Fibroblast of skin of left quadriceps (primary cell): ENCODE results near the gene NUP93.
A peak's percentile ranks its signal among the peaks of the same experiment; 100 is the strongest.
"Not testable (repeated sequence)": the region's sequence is repeated elsewhere in the genome, so short reads cannot be mapped to it uniquely, and the experiment has no call there.

ENCODE experiments used
- DNase-seq, 2 experiments: peaks; one replicate each; pipeline ENCODE4 v3.0.0-alpha.2; 2013; ENCODE audit warnings: low read depth in 2 of 2

Gene NUP93

DNA sequence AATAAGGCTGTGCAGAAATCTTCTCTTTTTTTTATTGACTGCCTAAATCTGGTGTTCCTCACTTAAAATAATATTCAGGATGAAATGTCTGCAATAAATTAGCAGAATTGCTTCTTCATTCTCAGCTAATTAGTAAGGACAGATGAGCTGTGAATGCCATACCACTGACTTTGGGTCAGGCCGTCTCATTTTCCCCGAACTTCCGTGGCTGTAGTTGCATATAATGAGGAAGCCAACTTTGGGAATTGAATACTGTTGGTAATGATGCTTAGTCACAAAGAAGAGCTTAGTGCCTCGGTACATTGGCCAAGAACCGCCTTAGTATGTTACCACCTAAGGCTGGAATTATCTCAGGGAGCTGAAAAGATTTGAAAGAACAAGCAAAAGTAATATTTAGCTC is 47.6 kb downstream of the NUP93 start:
- DNase-seq: peak in 1 of 2 experiments; percentile 17

DNA sequence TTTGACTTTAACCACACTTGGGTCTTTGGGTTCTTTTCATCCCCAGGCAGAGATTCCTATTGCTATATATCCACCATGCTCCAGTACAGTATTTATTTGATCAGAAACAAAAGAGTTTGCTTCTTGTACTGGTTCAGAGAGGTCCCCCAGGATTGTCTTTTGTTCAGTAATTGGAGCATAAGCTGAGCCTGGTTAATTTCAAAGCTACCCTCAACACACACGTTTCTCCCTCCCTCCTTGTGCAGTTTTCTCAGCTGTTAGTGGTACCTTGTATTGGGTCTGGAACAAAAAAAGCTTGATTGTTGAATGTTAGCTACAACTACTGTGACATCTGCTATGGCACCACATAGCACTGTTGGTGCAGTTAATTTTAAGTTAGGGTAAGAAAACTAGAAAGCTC is 50.0 kb downstream of the NUP93 start:
- no peak for DNase-seq

GRCh38 chr16:56780646-56781045 is 50.7 kb downstream of the NUP93 start:
- DNase-seq: no peak

- no peak for DNase-seq
Measured at GRCh38 chr16:56781528-56781961, 51.6 kb downstream of the NUP93 start.

DNA sequence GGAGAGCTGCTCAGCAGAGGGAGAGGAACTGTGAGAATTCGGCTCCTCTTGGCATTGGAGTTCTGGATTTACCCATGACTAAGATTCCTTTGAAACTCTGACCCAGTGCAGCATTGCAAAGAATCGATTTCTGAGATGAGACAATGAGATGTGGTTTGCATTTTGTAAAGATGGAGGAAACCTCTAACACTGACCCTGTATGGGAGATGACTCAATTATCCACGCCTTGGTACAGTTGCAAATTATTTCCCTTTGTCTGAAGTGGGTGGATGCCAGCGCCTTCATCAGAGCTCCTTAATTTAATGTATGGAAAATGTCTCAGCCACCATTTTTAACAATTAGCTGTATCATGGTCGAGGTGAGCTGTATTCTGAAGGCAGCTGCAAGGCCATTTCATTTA is 53.4 kb downstream of the NUP93 start:
- DNase-seq: no peak

GRCh38 chr16:56785317-56785716 is 55.4 kb downstream of the NUP93 start:
- DNase-seq: no peak

DNA sequence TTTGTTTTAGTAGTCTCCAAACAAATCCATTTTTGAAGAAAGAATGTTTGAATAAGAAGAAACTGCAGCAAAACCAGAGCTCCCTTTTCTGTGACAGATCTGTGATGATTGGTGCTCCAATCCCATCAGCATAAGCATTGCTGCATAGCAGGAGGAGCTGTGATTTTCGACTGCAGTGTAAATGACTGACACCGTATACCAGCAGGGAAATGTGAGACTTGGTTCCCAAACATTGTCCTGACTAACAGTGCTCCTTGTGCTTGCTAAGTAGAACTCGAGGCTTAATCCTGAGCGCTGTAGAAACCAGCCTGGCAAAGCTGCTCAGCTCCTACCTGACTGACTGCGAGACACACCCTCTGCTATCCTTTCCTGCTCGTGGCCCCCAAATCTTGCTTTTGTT is 57.2 kb downstream of the NUP93 start:
- DNase-seq: no peak

- DNase-seq: no peak
Measured at GRCh38 chr16:56788435-56788834, 58.5 kb downstream of the NUP93 start.

- no peak for DNase-seq
Measured at GRCh38 chr16:56789360-56789759, 59.4 kb downstream of the NUP93 start.

DNA sequence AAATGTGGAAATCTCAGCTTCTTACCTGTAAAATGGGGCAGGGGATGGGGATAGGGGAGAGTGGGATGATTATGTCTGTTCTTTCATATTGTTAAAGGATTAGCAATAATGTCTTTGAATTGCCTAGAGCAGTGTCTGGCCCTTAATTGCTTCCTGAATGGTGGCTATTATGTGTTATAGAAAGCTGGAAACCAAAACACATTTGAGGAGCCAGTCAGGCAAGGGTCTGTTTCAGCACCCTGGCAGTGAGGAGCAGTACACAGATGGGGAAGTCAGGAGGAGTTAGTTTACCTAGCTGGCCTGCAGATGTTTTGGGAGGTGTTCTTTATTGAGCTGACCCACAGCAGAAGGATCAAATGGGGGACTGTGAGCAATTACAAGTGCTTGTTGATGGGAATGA is 63.0 kb downstream of the NUP93 start:
- no peak for DNase-seq

DNA sequence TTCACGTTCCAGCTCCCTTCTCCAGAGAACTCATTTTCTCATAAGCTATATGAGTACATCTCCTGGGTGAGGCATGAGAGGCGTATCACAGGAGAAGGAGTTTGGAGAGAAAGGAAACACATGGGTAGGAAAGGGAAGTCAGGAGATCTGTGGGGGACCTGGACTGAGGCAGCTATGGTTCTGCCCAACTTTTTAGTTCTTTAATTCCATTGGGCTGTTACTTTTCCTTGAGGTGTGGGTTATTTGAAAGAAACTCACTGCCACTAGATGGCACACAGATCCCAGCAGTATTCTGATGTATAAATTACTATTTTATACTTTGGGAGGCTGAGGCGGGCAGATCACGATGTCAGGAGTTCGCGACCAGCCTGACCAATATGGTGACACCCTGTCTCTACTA is 63.6 kb downstream of the NUP93 start:
- no peak for DNase-seq

DNA sequence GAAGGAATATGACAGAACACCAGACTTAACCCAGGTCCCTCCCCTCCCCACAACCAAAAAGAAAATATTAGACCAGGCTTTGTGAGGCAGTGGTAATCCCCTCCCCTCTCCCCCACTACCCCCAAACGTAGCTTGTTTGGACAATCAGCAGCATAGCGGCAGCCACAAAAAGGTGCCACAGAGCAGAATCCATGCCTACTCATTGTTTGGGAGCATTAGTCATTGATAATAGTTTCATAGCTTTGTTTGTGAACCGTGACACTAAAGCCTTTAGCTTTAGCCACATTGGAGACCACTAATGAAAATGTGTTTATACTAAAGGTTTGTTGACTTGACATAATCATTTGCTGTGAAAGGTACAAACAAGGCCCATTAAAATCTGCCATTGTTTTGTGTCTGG is 65.1 kb downstream of the NUP93 start:
- DNase-seq: no peak

- not testable (repeated sequence) for DNase-seq
Measured at GRCh38 chr16:56797038-56797437, 67.1 kb downstream of the NUP93 start.

- DNase-seq: no peak
Measured at GRCh38 chr16:56797861-56798260, 67.9 kb downstream of the NUP93 start.

- DNase-seq: no peak
Measured at GRCh38 chr16:56798955-56799354, 69.0 kb downstream of the NUP93 start.

GRCh38 chr16:56800355-56800754 is 70.4 kb downstream of the NUP93 start:
- no peak for DNase-seq

DNA sequence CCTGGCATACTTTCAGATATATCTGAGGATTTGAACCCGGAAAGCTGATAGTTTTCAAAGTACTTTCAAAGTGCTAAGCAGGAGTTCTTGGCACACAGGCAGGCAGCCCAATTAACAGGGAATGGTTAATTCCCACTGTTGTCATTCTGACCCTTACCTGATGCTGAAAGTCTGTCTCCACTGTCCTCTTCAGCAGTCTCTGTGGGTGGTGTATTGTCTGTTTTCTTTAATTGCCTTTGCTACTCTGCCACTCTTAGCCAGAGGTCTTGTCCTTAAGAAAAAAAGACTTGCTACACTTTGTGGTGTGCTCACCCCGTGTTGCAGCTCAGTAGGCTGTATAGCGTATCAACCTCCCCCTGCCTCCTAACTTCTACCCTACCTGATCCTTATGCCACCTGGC is 71.8 kb downstream of the NUP93 start:
- DNase-seq: no peak

- peak; percentile 21 to 38 for DNase-seq
Measured at GRCh38 chr16:56807011-56807675, 77.2 kb downstream of the NUP93 start.

GRCh38 chr16:56807676-56808067 is 77.7 kb downstream of the NUP93 start:
- DNase-seq: not testable (repeated sequence)

DNA sequence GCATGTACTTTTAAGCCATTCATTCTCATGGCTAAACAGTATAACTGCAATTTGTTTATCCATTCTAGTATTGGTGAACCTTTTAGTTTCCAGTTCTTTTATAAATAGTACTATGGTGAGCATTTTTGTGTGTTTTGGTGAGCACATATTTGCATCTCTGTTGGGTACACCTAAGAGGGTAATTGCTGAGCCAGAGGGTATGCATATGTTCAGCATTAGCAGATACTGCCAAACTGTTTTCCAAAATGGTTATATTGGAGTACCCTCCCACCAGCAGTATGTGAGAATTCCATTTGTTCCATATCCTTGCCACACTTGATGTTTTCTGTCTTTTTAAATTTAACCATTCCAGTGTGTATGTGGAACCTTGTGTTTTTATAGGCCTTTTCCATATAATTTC is 81.0 kb downstream of the NUP93 start:
- DNase-seq: no peak

GRCh38 chr16:56811602-56812001 is 81.7 kb downstream of the NUP93 start:
- not testable (repeated sequence) for DNase-seq

GRCh38 chr16:56812884-56813283 is 83.0 kb downstream of the NUP93 start:
- peak; percentile 17 to 41 for DNase-seq

GRCh38 chr16:56814537-56815432 is 84.9 kb downstream of the NUP93 start:
- DNase-seq: no peak
